Loucy (cell line): ENCODE data around the gene TMEM89.

Experiments used
- EZH2phosphoT487 ChIP-seq: fragments of 200-600 bp; IDR thresholded peaks from 2 replicates; pipeline ENCODE4 v1.6.1; 2018; ENCODE audit warnings: antibody characterized with exemption, mild to moderate bottlenecking, moderate library complexity, borderline replicate concordance
- TF ChIP-seq, protein P1 (sequence below): fragments of 200-600 bp; sonication (generic); conservative IDR thresholded peaks from 2 replicates; pipeline ENCODE4 v1.5.1; 2014; ENCODE audit warnings: mild to moderate bottlenecking, antibody characterized with exemption, low read length

- TF ChIP-seq, protein P1, sequence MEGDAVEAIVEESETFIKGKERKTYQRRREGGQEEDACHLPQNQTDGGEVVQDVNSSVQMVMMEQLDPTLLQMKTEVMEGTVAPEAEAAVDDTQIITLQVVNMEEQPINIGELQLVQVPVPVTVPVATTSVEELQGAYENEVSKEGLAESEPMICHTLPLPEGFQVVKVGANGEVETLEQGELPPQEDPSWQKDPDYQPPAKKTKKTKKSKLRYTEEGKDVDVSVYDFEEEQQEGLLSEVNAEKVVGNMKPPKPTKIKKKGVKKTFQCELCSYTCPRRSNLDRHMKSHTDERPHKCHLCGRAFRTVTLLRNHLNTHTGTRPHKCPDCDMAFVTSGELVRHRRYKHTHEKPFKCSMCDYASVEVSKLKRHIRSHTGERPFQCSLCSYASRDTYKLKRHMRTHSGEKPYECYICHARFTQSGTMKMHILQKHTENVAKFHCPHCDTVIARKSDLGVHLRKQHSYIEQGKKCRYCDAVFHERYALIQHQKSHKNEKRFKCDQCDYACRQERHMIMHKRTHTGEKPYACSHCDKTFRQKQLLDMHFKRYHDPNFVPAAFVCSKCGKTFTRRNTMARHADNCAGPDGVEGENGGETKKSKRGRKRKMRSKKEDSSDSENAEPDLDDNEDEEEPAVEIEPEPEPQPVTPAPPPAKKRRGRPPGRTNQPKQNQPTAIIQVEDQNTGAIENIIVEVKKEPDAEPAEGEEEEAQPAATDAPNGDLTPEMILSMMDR = no peak
- TF ChIP-seq EZH2phosphoT487 = no peak
These were observed 40.1 kb upstream of the TMEM89 start for GRCh38 chr3:48661501-48662144.
